ENCODE data around the gene LIMS1.
A peak's percentile ranks its signal among the peaks of the same experiment; 100 is the strongest.

Gene LIMS1

DNA sequence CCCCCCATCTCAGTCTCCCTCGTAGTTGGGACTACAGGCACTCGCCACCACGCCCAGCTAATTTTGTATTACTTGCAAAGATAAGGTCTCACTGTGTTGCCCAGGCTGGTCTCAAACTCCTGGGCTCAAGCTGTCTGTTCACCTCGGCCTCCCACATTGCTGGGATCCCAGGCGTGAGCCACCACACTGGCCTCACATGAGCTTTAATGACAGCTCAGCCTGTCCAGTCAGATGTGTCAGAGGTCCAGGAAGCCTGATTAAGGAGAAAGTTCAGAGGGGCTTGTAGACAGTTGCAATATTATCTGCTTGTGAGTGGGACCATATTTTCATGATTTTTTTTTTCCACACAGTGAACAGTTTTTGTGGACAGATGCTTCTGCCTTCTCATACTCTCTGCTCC is 82.0 kb downstream of the LIMS1 start:
- DNase-seq, result peak; percentile 63

DNA sequence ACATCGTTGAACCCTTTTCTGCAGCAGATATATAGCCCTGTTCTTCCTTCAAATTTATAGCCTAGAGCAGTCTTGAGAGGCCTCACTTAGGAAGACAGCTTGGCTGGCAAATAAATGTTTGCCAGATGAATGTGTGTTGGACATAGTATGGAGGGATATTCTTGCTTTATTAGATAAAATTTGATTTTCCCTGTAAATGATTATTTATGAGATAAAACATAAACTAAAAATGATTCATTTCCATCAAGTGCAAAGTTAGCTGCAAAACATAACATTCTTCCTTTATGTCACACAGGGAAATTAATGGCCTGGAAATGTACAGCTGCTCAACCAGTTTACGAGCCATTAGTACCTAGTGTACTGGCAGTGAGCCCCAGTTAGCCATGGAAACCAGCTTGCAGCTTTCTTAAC is 82.5 kb downstream of the LIMS1 start:
- DNase-seq, result no peak

DNA sequence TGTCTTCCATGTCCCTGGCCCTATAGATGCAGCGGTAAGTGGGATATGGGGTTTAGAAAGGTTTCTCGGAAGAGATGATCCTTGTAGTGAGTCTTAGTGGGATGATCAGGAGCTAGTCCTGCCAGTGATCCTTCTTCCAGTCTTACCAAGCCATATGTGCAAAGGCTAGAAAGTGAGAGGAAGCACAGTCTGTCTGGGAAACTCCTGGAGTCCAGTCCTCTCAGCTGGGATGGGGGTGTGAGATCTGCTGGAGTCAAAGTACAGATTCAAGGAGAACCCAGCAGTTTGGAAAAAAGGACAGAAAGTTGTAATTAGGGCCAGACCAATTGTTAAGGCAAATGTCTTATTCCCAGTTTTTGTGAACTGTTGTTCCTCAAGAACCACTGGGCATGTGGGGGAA is 83.3 kb downstream of the LIMS1 start:
- no peak for DNase-seq

DNA sequence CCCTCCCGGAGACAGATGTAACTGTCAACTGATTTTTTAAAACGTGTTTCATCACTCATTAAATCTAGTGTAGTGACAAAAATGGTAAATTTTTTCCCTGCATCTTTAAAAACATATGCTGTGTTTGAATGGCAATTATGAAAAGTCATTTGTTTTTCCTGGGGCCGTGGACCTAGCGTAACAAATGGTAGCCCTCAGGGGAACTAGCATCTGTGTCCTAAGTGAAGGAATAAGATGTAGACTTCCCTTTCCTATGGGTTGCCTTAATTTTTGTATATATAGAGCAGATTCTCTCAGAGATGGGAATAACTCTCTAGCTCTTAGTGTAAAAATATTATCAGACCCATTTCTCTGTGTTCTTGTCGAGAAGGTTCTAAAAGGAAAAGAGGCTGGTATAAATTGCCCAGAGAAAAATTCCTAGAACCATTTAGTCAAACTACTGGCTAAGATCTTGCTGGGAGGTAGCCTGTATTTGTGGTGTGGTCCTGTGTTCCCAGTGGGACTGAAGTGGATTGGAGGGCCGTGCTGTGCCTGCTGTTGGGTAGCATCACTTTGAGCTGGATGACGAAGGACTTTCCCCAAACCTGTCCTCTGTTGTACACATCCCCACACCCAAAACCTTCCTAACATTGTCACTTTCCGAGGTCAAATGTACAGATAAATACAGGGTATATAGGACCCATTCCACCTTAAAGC is 85.8 kb downstream of the LIMS1 start:
- no peak for DNase-seq

DNA sequence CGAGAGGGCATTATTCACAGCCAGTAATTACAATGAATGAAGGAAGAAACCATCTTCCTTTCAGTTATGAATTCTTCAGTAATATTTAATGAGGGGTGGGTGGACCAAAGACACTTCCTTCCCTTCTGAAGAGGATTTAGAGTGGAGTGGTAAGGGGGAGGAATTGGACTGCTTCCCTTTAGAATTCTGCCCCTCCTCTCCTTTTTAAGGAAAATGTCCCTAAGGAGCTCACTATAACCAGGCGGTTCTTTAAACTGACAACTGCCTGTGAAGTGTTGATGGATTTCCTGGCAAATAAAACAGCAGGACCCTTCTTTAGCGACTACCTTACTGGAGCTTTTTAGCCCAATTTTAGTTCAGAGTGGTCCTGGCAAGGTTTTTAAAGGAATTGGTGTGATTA is 86.4 kb downstream of the LIMS1 start:
- no peak for DNase-seq

DNA sequence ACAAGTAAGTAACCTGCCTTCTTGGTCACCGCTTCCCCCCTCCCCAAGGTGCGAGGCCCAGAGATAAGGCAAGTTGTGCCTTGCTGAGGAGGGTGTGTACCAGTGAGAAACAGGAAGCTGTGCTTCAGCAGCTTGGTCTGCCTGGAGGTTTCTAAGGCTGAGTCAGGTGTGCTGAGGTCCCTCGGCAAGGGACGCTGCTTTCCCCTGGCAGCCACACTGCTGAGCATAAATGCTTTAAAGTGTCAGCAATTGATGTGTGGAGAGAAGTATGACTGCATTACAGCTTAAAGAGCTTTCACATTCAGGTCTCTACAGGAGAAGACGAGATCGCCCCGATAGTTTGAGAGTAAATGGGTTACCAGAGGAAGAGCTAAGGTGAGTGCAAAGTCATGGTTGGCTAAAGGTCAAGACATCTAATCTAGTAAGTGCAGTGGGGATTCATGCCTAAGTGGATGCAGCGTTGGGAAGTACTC is 86.9 kb downstream of the LIMS1 start:
- peak; percentile 68 for DNase-seq

DNA sequence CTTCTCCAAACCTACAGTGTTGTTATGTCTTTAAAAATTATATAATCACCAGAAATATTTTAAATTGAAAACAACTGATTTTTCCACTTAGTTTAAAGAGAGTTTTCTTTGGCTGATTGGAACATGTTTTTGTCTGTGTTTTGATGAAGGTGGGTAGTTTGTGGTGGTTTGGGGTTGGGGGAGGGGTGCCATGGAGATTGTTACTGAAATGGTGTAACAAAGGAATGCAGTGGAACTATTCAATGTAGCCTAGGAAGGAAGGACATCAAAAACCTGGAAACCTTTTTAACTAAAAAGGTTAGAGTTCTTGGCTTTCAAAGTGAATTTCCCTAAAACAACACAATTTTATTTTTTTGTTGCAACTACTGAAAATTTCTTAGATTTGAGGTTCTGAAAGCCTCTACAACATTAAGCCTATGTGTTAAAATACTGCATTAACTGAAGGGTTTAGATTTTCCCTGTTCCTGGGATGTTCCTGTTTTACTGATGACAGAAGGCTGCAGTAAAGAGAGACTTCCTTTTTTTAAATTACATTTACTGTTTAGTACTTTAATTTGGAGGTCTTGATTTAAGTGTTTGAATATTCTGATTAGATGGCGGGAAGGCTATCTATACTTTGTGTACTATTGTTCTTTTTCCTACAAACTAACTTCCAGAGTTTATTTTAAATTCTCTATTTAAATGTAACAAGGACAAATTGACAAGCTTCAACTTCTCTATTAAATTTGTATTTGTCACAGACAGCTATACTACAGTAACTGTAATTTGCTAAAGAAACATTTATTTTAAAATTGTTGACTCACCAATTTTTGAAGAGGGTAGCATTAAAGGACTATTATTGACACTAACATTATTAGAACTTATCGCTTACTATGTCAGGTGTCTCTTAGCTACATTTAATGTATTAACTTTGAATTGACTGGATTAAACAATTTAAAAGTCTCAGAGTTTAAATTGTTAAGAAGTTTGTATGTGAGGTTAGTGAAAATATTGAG is 87.7 kb downstream of the LIMS1 start:
- no peak for DNase-seq

DNA sequence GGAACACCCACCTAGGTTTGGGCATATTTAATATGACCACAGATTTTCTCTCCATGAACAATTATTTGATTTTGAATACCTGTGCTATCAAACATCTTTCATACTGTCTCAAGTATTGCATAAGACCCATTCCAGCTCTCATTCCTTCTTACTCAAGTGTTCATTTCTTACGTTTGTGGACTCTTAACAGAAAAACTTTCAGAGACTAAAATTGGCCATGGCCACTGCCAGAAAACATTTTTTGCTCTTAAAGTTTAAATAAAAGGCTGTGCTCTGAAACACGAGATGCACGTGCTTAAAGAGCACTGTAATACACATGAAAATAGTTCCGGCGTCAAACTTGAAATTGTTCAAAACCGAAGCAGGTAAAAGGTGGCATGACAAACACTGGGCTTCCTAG is 89.3 kb downstream of the LIMS1 start:
- no peak for DNase-seq

DNA sequence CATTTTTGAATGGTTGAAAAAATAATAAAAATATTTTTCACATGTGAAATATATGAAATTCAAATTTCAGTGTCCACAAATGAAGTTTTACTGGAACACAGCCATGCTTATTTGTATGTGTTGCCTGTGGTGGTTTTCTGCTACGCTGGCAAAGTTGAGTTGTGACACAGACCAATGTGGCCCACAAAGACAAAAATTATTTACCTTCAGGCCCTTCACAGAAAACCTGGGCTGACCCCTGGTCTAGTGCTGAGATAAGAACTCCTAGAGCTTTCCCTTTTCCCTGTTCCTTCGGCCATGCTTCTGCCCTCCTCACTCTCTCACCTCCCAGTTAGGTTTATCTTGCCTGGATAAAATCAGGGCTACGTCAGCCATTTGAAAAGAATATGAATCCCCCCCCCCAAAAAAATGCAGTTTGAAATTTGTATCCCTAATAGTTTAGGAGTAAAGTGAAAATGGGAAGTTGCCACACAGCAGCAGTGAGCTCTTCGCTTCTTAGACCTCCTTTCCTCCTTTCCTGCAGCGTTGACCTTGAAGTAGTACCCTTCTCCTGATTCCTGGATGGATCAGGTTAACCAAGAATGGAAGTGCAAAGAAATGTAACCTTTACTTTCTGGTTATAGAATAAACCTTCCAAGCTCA is 91.0 kb downstream of the LIMS1 start:
- no peak for DNase-seq

DNA sequence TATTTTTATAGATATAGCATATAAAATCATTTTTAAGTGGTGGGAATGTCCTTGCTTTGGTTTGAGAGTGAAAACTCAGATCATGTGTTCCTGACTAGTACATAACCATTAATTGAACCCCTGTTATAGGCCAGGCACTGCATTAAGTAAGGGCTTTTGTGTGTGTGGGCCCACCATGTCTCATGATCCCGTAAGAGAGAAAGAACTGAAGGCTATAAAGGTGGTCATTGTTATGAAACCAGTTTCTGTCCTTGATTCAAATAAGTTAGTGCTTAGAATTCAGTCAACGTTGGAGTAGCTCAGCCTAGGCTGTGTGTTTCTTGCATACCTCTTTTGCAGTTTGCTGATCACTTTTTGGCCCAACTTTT is 91.5 kb downstream of the LIMS1 start:
- DNase-seq, result no peak

DNA sequence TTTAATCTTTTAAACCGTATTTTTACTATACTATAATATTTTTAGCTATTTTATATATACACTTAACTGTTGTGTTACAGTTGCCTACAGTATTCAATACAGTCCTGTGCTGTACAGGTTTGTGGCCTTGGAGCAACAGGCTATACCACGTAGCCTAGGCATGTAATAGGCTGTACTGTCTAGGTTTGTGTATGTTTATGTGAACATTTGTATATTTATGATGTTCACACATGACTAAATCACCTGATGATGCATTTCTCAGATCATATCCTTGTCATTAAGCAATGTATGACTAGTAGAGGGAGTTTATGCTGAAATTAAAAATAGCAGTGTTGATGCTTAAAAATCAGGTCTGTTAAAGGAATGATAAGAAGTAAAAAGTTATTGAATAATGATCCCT is 92.7 kb downstream of the LIMS1 start:
- no peak for DNase-seq

DNA sequence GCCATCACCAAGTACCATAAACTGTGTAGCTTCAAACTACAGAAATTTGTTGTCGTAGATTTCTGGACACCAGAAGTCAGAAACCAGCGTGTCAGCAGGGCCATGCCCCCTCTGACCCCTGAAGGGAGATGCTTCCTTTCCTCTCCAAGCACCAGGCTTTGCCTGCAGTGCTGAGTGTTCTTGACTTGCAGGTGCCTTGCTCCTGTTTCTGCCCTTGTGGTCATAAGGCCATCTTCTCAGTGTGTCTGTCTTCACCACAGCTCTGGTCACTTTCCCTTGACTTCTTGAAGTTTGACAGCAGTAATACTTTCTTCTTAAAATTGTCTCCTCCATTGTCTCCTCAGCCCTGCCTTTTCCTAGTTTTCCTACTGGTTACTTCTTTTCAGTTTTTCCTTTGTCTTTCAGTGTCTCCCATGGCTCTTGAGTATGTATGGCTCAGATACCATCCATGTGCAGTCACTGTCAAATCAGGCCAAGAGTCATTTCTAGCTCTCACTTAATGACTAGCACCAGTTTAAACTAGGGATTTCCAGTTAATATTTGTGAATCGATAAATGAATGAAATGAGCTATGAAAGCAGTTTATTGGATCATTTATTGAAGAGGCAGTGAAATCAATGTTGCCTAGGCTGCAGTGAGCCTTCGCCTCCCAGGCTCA is 93.8 kb downstream of the LIMS1 start:
- DNase-seq, result no peak

DNA sequence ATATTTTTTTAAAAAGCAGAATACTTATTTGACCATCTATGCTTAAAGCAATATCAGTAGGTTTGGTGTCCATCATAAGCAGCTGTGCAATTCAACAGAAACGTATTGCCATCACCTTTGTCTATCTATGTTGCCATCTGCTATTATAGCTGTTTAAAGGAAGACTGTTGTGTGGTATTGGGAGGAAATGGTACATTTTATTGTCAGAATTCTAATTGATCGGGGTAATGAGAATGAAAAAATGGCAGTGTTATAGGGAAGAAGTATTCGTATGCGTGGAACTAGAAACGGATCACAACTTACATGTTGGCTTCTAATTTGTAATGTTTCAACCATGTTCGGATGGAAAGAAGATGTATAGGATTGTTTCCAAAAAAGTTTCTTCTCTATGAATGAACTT is 94.7 kb downstream of the LIMS1 start:
- no peak for DNase-seq

DNA sequence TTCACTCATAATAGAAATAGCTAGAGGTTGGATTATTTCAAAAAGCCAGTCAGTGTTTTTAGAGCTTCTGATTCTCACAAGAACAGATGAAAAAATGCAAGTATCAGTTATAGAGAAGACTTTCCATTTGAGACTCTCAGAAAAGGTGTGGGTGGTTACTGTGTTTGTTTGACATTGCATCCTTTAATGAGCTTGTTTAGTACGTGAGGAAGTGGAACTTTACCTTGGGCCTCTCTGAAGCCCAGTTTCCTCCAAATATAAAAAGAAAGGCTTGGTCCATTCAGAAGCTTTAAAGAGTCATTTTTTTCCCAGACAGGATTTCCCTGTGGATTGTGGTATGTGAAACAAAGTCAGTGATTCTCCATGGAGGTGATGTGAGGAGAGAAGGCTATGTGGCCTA is 95.1 kb downstream of the LIMS1 start:
- no peak for DNase-seq

DNA sequence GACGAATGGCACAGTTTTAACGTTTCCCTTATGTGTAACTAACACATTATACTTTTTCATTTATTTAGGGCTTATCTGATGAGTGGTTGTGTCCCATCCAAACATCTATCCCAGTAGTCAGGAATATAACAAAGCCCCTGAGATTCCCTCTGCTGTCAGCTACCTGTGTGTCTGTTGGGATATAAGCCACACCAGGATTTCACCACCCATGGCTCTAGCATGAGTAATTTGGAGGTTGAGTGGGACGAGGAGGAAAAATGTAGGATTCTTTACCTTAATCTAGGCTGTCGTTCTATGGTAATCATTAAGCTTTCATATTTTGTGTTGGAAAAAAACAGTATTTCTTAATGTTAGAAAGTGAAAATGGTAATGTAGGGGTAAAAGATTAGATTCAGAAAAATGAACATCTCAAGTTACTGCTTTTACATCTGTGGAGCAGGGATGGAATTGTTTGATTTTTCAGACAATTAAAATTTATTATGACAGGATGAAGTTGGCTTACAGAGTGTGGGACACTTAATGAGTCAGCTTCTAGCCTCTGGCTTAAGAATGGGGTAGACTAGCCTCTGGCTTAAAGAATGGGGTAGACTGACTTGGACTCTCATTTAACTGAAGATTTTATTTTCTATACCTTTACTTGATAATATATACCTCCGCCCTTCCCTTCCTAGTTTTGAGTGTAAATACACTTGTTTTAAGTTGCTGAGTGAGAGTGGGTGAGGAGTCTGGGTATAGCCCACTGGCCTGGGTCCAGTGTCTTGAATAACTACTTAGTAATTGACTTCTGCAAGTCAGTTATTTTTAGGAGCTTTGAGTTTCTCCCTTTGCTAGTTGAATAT is 96.5 kb downstream of the LIMS1 start:
- no peak for DNase-seq

DNA sequence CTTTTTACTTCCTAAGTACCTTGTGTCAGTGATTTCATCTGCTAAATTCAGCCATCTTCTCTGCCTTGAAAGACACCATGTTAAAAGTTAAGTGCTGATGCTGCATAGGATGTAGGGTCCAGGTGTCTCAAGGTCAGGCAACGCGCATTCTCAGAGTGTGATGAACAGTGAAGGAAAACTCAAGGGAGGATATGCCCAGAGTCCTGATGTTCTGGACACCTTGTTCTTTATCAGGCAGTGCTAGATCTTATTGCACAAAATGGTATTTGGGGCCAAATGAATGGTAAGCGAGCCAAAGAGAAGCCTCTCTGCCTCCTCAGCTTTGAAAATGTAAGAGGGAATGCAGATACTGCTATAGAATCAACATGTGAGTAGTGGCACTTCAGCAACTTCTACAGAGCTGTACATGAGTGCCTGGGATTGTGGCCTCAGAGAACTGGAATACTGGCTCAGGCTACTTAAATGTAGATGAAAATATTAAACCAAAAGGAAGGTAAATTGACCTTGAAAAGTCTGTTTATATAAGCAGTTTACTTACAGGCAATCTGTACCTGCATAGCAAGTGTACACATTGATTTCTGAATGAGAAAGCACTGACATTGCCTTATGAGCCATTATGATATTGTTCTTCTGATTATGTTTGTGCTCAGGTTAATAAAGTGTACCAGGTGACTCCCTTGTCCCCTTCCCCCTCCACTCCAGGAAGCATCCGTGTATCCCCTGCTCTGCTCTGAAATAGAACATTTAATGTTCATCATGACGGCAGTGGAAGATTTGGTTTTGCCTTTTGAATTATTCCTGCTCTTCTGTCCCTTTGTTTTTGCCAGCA is 98.3 kb downstream of the LIMS1 start:
- DNase-seq, result no peak

DNA sequence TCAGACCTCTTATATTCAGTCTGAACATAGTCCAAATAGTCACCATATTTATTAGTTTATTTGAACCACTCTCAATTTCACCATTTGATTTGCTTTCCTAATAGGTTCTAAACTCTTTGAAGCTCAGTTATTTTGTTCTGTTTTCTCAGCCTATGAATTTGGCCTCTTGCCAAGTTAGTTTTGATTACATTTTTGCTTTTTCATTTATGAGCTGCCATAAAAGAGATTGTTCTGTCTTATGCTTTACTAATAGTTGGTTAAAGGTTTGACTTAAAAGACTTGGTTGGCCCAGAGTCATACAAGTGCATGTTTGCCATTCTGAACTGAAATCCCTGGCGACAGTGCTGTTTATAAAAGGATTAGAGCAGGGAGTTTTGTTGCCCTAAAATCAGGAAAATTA is 99.1 kb downstream of the LIMS1 start:
- no peak for DNase-seq

DNA sequence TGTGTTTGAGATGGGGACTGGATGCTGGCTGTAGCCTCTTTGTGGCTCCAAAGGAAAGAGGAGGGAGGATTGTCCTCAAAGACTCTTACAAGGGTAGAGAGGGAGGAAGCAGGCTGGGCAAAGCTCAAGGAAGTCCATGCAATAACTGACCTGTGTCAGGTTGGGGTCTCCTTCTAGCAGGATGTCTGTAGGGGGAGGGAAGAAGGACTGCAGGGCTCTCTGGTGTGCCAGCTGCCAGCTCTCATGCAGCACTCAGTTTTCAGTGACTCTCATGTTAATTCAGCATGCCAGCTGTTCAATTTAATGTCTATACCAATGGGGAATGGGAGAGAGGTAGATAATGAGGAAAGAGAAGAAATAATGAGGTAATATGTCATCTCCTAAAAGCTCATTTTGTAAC is 99.7 kb downstream of the LIMS1 start:
- no peak for DNase-seq

DNA sequence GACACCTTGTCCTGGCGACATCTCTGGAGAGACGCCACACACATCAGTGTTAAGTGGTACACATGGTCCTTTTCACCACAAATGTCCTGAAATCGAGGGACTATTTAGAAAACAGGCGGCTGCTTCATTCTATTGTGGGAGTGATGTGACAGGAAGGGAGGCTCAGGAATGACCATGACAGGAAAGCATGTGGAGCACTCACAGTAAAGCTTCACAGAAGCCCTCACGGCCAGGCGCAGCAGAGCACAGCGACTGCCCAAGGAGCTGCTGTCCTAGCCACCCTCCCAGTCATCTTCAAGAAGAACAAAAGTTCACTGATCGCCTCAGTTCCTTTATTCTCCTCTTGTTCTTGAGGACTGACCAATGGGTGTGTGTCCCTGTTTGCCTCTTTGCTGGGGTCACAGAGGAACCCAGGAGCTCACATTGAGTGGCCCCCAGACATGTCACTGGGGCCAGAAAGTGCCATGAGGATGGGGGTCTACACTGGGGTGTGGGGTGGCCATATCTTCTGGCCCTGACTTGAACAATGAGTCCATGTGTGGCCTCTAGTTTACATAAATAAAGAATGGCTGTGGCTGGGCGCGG is 100.4 kb downstream of the LIMS1 start:
- DNase-seq, result no peak

DNA sequence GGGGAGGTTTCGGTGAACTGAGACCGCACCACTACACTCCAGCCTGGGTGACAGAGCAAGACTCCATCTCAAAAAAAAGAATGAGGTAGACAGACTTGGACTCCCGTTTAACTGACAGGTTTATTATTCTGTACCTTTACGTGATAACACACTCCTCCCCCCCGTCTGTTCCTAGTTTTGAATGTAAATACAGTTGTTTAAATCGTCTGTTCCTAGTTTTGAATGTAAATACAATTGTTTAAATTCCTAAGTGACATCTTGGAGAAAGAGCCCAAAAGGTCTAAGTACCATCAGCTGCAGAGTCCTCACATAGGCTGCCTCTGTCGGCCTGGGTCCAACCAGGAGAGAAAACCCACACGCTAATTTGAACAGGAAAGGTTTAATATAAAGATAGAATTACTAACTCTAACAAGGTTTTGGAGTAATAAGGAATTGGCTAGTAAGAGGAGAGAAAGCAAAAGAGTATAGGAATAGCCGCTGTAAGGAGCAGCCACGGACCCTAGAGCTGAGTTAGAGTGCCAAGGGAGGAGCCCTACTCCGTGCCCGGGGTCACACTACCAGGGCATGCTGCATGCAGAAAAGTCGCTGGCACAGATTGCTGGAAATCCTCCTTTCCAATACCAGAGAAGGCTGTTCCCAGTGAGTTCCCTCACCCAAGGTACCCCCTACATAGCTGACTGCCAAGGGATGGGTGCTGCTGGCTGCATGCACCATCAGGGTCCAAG is 101.5 kb downstream of the LIMS1 start:
- DNase-seq, result no peak

All from hematopoietic multipotent progenitor cell treated with erythropoietin and hydrocortisone succinate and interleukin-3 and kit ligand, for 8 days (in vitro differentiated cells).